ENCODE data around the gene PREX1.

PREX1 gene

DNA sequence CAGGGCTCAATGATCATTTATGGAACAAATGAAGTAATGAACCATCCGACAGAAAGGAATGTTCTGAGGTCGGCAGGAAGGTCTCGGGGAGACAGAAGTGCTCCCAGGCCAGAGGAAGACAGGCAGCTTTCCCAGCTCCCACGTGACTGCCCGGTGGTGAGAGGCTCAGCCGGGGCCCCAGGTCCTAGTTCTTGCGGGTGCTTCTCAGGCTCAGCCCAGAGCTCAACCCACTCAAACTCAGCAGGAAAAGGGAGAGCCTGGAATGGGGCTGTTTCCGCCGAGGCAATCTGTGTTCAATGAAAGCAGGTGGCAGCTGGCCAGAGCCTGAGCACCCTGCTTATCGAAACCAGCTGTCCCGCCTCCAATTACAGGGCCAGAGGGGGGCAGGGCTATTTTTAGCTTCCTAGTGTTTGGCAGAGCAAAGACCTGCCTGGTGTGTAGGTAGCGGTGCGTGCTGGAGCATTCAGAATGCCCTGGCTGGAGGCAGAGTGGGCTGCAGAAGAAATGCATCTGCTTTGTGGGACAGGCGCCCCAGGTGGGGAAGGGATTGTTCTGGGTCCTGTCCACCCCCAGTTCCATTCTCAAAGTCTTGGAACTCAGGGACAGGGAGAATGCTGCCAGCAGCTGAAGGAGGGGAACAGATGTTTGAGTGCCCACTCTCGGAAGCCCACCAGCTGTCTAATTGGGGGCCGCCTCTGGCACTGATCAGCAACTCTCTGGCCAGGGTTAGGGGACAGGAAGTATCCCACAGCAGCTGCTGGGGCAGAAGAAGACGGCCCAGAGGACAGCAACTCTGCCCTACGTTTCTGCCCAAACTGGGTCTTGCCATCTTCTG is 145.1 kb downstream of the PREX1 start:
- DNase-seq (ENCODE audit: low read depth in 1 of 2, low spot score in 1 of 2) = no peak
- Histone ChIP-seq H3K27me3 (ENCODE audit: insufficient read depth, poor library complexity, severe bottlenecking) (no peaks in the 10 kb centered on the region), H3K27ac (replicated peaks) (no peak overlapping the region; the same call in 1 of the 2 replicates), H3K4me3 (replicated peaks; ENCODE audit: insufficient read depth, low read length) (no peak overlapping the region)
- TF ChIP-seq SPI1 (IDR thresholded peaks at IDR 0.05; ENCODE audit: borderline replicate concordance, low read depth) (no peak), POLR2AphosphoS5 (IDR thresholded peaks at IDR 0.05; ENCODE audit: low read depth) (no peak), GABPA (IDR thresholded peaks at IDR 0.05; ENCODE audit: low read depth) (no peak)
- TF ChIP-seq, protein P1, sequence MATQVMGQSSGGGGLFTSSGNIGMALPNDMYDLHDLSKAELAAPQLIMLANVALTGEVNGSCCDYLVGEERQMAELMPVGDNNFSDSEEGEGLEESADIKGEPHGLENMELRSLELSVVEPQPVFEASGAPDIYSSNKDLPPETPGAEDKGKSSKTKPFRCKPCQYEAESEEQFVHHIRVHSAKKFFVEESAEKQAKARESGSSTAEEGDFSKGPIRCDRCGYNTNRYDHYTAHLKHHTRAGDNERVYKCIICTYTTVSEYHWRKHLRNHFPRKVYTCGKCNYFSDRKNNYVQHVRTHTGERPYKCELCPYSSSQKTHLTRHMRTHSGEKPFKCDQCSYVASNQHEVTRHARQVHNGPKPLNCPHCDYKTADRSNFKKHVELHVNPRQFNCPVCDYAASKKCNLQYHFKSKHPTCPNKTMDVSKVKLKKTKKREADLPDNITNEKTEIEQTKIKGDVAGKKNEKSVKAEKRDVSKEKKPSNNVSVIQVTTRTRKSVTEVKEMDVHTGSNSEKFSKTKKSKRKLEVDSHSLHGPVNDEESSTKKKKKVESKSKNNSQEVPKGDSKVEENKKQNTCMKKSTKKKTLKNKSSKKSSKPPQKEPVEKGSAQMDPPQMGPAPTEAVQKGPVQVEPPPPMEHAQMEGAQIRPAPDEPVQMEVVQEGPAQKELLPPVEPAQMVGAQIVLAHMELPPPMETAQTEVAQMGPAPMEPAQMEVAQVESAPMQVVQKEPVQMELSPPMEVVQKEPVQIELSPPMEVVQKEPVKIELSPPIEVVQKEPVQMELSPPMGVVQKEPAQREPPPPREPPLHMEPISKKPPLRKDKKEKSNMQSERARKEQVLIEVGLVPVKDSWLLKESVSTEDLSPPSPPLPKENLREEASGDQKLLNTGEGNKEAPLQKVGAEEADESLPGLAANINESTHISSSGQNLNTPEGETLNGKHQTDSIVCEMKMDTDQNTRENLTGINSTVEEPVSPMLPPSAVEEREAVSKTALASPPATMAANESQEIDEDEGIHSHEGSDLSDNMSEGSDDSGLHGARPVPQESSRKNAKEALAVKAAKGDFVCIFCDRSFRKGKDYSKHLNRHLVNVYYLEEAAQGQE (IDR thresholded peaks at IDR 0.05; ENCODE audit: insufficient replicate concordance, low read depth) = no peak
- TF ChIP-seq, protein P2, sequence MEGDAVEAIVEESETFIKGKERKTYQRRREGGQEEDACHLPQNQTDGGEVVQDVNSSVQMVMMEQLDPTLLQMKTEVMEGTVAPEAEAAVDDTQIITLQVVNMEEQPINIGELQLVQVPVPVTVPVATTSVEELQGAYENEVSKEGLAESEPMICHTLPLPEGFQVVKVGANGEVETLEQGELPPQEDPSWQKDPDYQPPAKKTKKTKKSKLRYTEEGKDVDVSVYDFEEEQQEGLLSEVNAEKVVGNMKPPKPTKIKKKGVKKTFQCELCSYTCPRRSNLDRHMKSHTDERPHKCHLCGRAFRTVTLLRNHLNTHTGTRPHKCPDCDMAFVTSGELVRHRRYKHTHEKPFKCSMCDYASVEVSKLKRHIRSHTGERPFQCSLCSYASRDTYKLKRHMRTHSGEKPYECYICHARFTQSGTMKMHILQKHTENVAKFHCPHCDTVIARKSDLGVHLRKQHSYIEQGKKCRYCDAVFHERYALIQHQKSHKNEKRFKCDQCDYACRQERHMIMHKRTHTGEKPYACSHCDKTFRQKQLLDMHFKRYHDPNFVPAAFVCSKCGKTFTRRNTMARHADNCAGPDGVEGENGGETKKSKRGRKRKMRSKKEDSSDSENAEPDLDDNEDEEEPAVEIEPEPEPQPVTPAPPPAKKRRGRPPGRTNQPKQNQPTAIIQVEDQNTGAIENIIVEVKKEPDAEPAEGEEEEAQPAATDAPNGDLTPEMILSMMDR (IDR thresholded peaks at IDR 0.05; ENCODE audit: insufficient read depth, low read length) = no peak

DNA sequence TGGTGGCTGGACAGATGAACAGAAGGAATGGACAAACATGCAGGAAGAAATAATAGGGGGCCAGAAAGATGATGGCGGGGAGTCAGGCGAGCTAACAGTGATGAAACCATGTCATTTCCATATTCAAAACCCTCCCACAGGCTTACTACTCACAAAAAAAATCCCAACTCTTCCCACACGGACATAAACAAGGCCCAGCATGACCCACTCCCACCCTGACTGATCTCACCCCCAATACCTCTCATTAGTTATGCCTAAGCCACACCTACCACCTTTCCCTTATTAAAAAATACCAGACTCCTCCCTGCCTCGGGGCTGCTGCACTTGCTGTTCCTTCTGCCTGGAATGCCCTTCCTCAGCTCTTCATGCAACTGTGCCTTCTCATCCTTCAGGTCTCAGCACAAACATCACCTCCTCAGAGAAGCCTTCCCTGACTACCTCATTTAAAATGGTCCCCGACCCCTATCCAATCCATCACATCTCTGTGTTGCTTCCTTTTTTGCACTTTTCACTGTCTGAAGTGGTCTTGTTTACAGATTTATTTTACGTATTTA is 145.8 kb downstream of the PREX1 start:
- TF ChIP-seq, protein P2 (IDR thresholded peaks at IDR 0.05; ENCODE audit: insufficient read depth, low read length) = no peak
- TF ChIP-seq GABPA (IDR thresholded peaks at IDR 0.05; ENCODE audit: low read depth) (no peak), SPI1 (IDR thresholded peaks at IDR 0.05; ENCODE audit: borderline replicate concordance, low read depth) (no peak), POLR2AphosphoS5 (IDR thresholded peaks at IDR 0.05; ENCODE audit: low read depth) (no peak)
- TF ChIP-seq, protein P1 (IDR thresholded peaks at IDR 0.05; ENCODE audit: insufficient replicate concordance, low read depth) = no peak
- Histone ChIP-seq H3K27me3 (ENCODE audit: insufficient read depth, poor library complexity, severe bottlenecking) (no peaks in the 10 kb centered on the region), H3K4me3 (replicated peaks; ENCODE audit: insufficient read depth, low read length) (no peak overlapping the region), H3K27ac (replicated peaks) (no peak overlapping the region; the same call in 1 of the 2 replicates)
- DNase-seq (ENCODE audit: low read depth in 1 of 2, low spot score in 1 of 2) = no peak

DNA sequence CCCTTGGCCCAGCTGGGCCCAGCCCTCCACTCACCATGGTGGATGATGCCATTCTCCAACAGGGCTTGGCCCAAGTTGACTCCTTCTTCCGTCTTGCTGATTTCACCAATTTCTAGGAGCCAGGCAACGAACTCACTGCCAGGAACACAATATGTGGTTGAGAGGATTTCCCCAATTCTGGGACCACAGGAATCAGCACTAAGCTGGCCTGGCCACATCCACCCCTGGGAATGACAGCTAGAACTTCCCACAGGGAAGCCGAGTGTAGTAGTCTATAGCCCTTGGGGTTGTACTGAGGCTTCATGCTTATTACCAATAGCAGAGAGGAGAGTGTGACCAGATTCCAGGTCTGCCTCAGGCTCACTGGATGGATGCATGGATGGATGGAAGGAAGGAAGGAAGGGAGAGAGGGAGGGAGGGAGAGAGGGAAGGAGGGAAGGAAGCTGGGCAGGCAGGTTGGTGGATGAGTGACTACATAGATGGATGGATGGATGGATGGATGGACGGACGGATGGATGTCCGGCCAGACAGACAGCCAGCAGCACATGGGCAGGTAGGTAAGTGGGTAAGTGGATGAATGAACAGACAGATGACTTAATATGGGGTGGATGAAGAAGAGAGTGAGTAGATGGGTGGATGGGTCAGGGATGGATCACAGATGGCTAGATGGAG is 146.5 kb downstream of the PREX1 start:
- no peak overlapping the region for H3K27ac ChIP-seq (replicated peaks)
- no peak for DNase-seq (ENCODE audit: low read depth in 1 of 2, low spot score in 1 of 2)
- no peak overlapping the region for H3K4me3 ChIP-seq (replicated peaks; ENCODE audit: insufficient read depth, low read length)
- TF ChIP-seq, protein P2 (IDR thresholded peaks at IDR 0.05; ENCODE audit: insufficient read depth, low read length) = no peak
- TF ChIP-seq SPI1 (IDR thresholded peaks at IDR 0.05; ENCODE audit: borderline replicate concordance, low read depth) (no peak), POLR2AphosphoS5 (IDR thresholded peaks at IDR 0.05; ENCODE audit: low read depth) (no peak), GABPA (IDR thresholded peaks at IDR 0.05; ENCODE audit: low read depth) (no peak)
- TF ChIP-seq, protein P1 (IDR thresholded peaks at IDR 0.05; ENCODE audit: insufficient replicate concordance, low read depth) = no peak
- no peaks in the 10 kb centered on the region for H3K27me3 ChIP-seq (ENCODE audit: insufficient read depth, poor library complexity, severe bottlenecking)

All from HL-60 (cell line).